ENCODE measurements around the gene PCGF2.
A peak's percentile ranks its signal among the peaks of the same experiment; 100 is the strongest.
"Not testable (repeated sequence)": the region's sequence is repeated elsewhere in the genome, so short reads cannot be mapped to it uniquely, and the experiment has no call there.

The PCGF2 gene

DNA sequence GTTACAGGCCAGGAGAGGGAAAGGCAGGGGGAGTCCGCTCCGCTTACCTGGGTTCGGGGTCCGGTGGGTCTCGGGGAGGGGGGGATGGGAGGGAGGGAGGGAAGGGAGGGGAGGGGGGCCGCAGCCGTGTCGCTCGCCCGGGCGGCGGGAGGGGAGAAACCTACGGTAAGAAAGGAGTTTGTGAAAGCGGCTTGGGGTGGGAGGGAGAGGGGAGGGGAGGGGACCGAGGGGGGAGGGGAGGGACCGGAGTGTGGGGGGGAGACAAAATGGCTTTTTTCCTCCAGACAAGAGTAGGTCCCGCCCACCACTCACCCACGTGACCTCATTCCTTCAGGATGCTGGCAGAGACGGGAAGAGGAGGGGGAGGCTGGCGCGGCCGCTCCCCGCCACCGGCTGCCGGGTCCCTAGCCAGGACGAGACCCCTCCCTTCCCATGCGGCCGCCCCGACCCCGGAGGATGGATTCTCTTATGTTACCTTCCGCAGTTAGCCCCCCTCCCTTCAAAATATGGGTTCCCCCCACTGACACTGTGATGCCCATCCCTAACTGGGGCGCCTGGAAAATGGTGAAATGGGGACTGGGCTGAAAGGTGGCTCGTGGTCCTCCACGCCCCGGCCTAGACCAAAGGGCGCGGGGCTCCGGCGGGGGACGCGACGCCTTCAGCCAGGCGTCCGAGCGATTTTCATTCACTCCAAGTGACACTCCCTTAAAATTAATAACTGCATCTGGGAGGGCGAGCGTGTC, at the start of gene PCGF2:
Gene PCGF2, minus strand, starts transcription at position 188 of the 743 bp plus-strand sequence. CDS start 7,934 bp downstream, outside the sequence.
- DNase-seq: no peak

DNA sequence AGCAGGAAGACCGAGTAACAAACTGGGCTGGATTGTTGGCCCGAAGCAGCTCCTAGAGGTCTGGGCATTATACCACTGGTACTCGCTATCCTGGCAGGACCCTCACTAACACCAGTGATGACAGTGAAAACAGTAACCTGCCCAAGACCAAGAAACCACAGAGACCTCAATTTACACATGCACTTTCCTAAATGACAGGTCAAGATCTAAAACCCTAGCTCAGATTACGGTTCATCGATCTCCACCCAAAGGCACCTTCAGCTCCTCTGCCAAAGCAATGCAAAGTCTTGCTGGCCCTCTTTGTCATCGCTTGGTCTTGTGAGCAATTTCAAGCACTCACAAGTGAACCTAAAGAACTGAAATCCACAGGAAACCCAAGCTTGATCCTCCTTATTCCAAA, 49.7 kb upstream of the PCGF2 start:
- DNase-seq: no peak

DNA sequence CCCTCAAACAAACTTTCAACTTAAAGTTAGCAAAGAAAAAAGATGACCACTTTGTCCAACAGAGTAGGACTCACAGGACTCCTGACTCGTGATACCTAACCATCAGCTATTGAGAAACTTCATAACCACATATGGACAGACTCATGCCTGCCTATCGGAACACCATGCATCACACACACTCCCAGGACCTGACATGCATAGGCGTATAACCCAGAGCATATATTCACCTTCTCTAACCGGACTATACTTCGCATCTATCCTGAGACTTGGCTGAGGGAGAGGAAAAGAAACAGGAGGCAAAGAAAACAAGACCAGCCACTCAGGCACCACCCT, 49.0 kb upstream of the PCGF2 start:
- no peak for DNase-seq

DNA sequence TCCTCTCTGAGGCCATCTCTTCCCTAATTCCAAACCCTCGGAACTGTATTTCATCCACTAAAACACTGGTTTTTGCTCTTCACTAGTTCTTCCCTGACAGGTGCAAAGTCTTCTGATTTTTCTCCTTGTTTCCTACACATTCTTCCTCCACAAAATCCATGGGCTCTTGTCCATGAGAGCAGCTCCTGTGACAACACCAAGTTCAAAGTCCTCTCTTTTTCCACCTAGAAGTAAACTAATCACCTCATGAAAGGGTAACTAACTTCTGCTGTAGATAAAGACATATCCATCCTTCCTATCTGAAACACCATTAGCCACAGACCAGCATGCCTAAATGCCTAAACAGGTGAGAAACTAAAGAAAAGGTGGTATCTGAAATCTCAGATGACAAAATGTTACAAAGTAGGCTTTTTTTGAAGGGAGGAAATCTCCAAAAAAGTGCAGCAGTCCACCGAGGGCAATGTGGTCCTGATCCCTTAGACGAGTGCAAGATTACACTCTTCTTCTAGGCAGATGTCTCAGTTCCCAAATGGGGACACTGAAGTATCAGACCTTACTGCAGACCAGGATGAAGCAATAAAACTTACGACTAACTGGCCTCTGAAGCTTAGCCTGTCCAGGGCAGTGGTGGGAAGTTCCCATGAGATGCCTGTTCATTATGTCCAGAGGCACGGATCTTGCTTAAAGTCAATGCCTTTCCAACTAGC, 48.5 kb upstream of the PCGF2 start:
- no peak for DNase-seq

DNA sequence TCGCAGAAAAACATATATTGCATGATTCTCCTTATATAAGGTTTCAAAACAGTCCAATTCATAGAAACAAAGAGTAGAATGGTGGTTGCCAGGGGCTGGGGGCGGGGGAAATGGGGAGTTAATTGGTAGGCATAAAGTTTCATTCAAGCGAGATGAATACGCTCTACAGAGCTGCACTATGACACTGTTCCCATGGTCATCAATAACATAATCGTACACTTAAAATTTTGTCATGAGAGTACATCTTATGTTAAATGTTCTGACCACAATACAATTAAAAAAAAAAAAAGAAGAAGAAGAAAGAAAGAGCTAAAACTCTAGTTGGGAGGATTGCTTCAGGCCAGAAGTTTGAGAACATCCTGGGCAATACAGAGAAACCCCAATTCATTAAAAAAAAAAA, 46.1 kb upstream of the PCGF2 start:
- DNase-seq: no peak

DNA sequence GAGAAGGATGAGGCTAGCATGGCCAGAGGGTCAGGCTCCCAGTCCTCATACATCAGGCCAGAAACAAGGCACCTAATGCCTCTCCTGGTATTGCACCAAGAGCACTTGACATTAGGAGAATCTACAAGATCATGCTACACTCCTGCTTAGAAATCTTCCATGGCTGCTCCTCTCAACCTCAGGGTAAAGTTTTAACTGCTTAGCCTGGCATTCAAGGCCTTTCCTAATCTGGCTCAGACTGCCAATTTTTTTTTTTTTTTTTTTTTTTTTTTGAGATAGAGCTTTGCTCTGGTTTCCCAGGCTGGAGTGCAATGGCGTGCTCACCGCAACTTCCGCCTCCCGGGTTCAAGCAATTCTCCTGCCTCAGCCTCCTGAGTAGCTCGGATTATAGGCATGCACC, 43.0 kb upstream of the PCGF2 start:
- no peak for DNase-seq

DNA sequence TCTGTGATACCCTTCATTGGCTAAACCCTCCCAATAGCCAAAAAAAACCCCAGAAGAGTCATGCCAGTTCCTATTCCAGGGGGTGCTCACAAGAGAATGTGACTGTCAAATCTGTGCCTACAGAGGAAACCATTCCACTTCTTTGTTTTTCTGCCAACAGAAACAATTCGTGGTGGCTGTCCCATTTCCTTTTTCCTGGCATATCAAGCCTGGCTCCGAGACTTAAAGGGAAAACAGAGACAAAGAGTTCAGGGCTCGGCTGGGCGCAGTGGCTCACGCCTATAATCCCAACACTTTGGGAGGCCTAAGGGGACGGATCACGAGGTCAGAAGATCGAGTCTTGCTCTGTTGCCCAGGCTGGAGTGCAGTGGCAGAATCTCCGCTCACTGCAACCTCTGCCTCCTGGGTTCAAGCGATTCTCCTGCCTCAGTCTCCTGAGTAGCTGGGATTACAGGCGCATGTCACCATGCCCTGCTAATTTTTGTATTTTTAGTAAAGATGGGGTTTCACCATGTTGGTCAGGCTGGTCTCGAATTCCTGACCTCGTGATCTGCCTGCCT, 42.1 kb upstream of the PCGF2 start:
- DNase-seq: not testable (repeated sequence)

DNA sequence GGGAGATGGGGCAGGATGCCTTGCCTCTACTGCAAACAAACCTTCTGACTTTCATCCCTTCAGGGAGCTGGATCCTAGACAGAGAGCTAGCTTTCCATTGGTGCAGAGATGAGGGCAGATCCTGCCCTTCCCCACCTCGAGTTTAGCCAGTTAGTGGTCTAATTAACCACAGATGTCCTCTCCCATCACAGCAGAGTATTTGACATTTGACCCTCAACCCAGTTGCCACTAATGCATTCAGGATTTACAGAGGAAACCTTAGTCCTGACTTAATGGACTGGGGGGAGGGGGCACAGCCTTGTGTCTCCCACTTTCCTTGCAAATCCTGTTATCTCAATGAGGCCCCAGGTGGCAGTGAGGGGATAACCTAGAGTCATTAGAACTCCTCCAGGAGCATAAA, 41.0 kb upstream of the PCGF2 start:
- DNase-seq: no peak

DNA sequence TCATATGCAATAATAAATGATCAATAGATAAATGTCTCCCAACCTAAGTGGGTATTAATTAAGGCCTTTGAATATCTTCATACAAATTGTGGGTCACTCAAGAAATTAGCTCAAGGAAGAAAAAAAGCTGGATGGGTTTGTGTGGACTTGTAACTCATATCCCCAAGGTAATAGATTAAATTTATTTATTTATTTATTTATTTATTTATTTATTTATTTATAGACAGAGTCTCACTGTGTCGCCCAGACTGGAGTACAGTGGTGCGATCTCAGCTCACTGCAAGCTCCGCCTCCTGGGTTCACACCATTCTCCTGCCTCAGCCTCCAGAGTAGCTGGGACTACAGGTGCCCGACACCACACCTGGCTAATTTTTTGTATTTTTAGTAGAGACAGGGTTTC, 39.9 kb upstream of the PCGF2 start:
- not testable (repeated sequence) for DNase-seq

DNA sequence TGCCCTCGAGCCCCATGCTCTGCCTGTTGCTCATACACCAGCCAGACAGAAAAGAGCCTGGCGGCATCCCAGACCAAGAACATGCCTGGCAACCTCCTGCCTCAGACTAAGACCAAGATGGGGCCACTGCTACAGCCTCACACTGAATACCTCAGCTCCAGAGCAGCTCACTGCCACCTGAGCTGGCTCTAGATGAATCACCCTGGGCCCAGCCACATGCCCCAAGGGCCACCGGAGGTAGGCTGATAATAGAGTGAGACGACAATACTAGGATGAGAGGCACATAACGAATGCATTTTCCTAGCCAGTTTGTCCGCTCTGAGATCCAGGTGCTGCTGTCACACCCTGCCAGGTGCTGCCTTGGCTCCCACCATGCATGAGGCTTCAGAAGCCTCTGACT, 38.2 kb upstream of the PCGF2 start:
- DNase-seq: no peak

DNA sequence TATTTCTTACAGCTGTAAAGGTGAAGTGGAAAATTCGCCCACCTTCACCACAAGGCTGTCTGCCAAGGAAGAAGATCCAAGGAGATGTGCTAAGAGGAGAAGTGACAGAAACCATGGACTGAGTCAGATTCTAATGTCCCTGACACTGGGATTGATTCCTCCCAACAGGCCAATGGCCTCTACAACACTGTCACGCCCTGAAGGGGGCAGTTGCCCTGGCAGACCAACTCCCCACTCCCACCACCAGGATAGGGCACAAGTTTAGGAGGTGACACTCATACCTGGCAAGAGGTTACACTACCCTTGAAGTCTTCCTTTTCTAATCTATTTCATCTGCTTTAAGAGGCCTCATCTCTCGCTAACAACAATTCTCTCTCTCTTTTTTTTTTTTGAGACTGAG, 35.1 kb upstream of the PCGF2 start:
- no peak for DNase-seq

DNA sequence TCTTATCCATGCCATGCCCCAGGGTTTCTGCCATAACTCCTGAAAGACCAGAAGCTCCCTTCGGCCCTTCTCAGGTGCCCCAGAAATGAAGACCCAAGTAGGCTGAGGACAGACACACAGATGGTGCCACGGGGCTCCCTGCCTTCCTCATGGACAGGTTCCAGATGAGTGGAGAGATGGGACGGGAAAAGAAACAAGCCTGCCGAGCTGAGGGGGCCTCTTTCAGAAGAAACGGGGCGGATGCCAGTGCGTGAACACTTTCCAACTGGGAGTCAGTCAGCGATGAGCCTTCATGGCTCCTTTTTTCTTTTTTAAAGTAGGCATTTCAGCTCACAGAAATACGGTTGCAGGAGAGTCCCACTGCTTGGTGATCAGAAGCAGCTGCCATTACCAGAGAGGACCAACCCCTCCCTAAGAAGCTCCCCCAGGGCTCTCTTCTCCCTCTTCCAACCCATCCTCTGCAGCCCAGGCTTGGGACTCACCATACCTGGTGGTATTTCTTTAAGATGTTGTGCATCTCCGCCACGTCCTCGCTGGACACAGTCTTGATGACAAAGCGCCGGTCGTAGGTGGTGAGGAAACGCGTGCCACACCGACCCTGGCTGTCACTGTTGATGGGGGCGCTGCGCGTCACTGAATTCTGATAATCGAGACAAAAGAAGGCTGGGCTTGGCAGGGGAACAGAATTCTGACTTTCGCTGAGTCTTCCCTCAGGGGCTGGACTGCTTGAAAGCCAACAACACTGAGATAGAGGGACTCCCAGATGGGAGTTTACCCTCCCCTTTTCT, 32.0 kb upstream of the PCGF2 start:
- no peak for DNase-seq

DNA sequence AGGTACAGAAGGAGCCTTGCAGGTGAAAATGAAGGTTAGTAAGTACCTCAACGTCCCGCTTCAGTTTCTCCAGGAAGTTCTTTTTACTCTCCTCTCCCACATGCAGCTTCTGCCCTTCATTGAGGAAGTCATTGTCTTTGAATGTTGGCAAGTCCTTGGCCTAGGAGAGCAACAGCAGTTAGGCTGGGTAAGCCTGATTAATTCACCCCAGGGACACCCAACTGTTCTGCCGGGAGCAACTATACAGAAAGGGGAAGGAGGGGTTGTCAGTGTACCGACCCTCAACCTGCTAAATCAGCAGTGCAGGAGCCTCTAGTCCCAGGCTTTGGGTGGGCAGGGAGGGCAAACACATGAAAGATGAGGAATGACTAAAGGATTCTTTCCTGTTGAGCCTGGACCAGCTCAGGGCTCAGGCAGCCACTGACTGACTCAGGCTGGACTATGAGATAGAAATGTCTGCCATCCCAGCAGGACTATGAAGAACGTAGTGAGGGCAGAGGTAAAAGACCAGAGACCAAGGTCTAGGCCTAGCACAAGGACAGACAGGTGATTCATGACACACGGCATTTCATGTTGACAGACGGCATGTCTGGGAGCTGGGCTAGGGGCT, 29.6 kb upstream of the PCGF2 start:
- peak; percentile 24 for DNase-seq

DNA sequence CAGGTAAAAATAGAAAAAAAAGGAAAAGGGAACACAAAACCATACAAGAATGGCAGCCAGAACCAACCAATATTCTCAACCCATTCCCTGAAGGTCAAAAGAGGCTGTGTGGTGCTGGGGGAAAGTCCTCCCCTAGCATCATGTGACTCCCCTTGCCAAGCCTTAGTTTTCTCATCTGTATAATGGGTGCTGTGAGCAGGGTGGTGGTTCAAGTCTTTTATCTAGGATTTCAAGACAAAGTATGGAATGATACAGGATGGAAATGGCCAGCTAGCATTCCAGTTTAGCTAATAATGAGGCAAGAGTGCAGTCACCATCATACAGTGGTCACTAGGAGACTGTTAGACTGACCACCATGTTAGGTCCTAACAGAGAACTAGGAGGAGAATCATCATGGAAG, 25.1 kb upstream of the PCGF2 start:
- DNase-seq: no peak

DNA sequence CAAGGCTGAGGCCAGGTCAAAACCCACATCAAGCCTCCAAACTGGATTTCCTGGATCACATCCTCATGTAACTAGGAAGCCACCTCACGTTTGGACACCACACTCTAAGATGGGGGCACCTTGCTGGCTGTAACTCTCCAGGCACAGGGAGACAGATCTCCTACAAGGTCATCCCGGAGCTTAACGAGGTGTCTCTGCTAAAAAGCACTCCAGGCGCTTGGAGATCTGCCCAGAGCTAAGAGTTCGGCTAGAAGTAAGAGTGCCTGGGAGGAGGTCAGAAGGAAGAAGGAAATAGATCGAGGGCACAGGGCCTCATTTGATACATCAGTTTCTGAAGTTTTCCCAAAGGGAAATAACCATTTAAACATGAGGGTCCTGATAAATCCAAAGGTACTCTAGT, 20.3 kb upstream of the PCGF2 start:
- no peak for DNase-seq

DNA sequence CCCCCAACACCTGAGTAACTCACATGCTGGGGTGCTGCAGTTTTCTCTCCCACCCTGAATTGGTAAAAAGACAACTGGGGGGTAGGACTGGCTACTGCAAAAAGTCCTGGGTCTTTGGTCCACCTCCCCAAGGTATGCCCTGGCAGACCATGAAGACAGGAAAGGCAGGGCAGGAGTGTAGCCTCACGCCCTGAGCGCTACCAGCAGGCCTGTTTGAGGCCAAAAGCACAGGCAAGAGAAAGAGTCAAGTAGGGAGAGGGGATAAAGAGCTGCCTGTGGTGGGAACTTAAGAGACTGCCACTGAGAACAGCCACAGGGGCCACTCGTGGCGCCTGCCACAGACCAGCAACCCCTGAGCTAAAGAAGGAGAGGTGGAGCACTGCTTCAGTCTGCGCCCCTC, 18.2 kb upstream of the PCGF2 start:
- DNase-seq: no peak

DNA sequence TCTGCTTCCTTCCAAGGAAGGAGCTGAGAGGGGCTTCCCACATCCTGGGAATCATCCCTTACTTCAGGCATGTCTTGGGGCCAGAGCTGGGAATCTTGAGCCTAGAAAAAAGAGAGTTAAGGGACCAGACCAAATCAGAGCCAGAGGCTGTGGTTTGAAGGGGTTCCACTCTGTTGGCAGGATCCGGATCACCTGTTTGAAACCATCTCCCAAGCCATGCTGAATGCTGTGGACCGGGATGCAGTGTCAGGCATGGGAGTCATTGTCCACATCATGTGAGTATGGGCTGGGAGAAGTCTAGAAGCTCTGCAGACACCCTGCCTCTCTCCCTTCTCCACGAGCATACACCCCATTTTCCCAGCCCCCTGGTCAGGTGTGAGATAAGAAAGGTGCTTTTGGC, 14.1 kb upstream of the PCGF2 start:
- no peak for DNase-seq

DNA sequence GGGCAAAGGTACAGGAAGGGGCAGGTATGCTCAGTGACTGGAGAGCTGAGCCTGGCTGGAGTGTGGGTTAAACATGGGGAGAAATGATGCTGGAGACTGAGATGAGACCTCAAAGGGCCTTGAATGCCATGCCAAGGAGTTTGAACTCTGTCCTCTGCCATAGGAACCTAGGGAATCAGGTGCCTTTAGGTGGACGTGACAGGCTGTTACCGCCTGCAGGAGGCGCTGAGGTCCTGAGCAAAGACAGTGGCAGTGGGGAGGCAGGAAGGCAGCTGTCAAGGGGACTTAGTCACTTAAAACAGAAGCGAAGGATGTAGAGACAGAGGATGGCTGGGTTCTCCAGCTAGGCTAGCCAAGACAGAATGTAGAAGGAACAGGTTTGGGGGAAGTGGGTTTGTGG, 13.5 kb upstream of the PCGF2 start:
- no peak for DNase-seq

DNA sequence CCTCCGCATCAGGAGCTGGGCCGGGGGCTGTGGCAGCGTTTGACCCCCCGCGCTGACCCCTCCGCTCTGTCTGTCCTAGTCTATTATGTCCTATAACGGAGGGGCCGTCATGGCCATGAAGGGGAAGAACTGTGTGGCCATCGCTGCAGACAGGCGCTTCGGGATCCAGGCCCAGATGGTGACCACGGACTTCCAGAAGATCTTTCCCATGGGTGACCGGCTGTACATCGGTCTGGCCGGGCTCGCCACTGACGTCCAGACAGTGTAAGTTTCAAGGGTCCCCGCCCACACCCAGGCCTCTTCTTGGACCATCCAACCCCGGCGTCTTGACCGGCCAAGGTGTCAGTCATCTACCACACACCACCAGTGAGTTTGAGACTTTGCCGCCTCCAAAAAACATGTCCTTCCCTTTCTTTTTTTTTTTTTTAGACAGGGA, 5.0 kb upstream of the PCGF2 start:
- no peak for DNase-seq

DNA sequence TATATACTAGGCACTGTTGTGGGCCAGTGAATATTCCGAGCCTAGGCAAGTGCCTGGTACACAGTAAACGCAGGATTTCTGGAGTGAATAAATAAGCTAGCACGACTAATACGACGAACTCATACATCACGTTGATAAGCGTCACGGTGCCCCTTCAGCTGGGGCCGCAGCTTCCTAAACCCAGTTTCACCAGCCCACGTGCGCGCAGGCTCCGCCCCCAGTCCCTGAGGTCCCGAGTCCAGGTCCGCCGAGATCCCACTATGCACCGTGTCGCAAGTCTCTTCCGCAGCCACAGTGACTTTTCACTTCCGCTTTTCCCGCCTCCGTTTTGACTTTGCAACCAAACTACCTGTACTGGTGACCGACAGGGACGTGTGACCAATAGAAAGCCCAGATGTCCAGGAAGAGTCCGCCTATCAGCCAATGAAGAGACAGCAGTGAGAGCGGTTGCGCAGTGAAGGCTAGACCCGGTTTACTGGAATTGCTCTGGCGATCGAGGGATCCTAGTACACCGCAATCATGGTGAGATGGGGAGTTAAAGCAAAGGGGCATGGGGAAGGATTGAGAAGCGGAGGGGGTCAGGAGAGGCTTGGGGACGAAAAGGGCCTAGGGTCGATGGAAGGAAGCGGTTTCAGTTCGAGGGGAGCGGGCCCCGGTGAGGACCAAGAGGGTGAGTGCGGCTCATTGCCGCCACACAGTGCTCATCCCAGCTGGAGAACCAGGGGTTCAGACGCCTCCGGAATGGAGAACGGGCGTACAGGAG, 4.4 kb upstream of the PCGF2 start, which contains the start of gene PSMB3:
Gene PSMB3, plus strand, starts transcription at position 434 of the 763 bp plus-strand sequence. Its CDS starts 86 bp downstream, at position 520.
- peak; percentile 78 for DNase-seq

DNA sequence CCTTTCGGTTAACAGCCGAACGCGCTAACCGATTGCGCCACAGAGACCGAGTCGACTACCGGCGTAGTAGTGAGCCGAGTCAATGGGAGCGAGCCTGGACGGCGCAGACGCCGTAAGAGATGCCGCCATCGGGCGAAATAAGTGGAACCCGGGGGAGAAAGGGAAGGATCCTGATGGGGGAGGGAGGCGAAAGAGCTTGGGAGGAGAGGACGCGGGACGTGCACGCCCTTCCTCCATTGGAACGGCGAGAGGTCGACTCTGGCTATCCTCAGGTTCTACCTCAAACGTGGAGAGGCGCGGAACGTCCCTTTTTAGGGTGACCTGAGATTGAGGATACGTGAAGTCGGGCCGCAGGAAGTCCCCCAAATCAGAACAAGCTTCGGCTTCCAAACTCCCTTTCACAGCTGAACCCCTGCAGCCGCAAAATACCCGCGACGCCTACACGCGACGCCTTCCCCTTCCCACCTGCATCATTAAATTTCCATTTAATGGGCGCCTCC, 3.7 kb upstream of the PCGF2 start:
- no peak for DNase-seq

All from 8988T (cell line).